Gastroesophageal sphincter (tissue), 4 donors: ENCODE measurements around the gene DHX34. TPM values are rescaled to one million over a fixed set of nuclear protein-coding genes. Genes with fewer than 3 reads are reported as not detected.
A peak's percentile ranks its signal among the peaks of the same experiment; 100 is the strongest.
"Not testable (repeated sequence)": the region's sequence is repeated elsewhere in the genome, so short reads cannot be mapped to it uniquely, and the experiment has no call there.

Experiments used
- ATAC-seq: fragments of 150-250 bp; one replicate; pipeline ENCODE4 v1.9.1; 2016; ENCODE audit warnings: mild to moderate bottlenecking, moderate library complexity
- H3K27ac ChIP-seq, 4 donors: fragments of 200-600 bp; sonication (generic) in 3 of 4; 1 replicate in 3 of 4; 2 replicates in 1 of 4; pipeline ENCODE4 v1.5.1; 2016 to 2019
- H3K27me3 ChIP-seq: fragments of 200-600 bp; sonication (generic); one replicate; pipeline ENCODE4 v1.5.1; 2019
- H3K36me3 ChIP-seq, 2 donors: fragments of 200-600 bp; sonication (generic); one replicate each; pipeline ENCODE4 v1.5.1; 2019; ENCODE audit warnings: control low read depth in 1 of 2
- H3K4me1 ChIP-seq, 3 donors: fragments of 200-600 bp; sonication (generic); 1 replicate in 2 of 3; 2 replicates in 1 of 3; pipeline ENCODE4 v1.5.1; 2016 to 2019; ENCODE audit warnings: control low read depth in 2 of 3
- H3K4me3 ChIP-seq, 2 donors: fragments of 200-600 bp; sonication (generic); one replicate each; pipeline ENCODE4 v1.5.1; 2019; ENCODE audit warnings: mild to moderate bottlenecking in 1 of 2, moderate library complexity in 1 of 2
- H3K9me3 ChIP-seq, 3 donors: fragments of 200-600 bp; sonication (generic); one replicate each; pipeline ENCODE4 v1.5.1; 2017 to 2019; ENCODE audit warnings: control low read depth in 2 of 3
- EP300 ChIP-seq: sonication (generic); formaldehyde crosslinking; IDR thresholded peaks from one replicate; pipeline ENCODE4 v1.6.1; 2017; ENCODE audit warnings: antibody characterized with exemption, mild to moderate bottlenecking
- POLR2A ChIP-seq, 2 donors: fragments of 450-650 bp; IDR thresholded peaks; one replicate each; pipeline ENCODE4 v1.6.1; 2017; ENCODE audit warnings: antibody characterized with exemption in 2 of 2, mild to moderate bottlenecking in 2 of 2, moderate library complexity in 1 of 2
- POLR2AphosphoS5 ChIP-seq: sonication (generic); formaldehyde crosslinking; IDR thresholded peaks from one replicate; pipeline ENCODE4 v1.6.1; 2017; ENCODE audit warnings: antibody characterized with exemption
- WGBS, 2 donors: methylation state at CpG; one replicate each; pipeline ENCODE4 v1.1.5; 2018; ENCODE audit warnings: low coverage in 1 of 2; 5-methylcytosine and 5-hydroxymethylcytosine counted together
- total RNA-seq, 4 donors: library from RNA; depleted of rRNA; stranded (reverse); fragments of >200 nt; gene quantifications; one replicate each; pipeline ENCODE4 v1.1.0, GENCODE V29; 2016
- TF ChIP-seq, protein P1 (sequence below), 4 experiments: fragments of 200-600 bp in 2 of 4; fragments of 450-650 bp in 2 of 4; sonication (generic) in 1 of 4; IDR thresholded peaks; one replicate each; pipeline ENCODE4 v1.5.1; 2017 to 2019; ENCODE audit warnings: antibody characterized with exemption in 4 of 4, mild to moderate bottlenecking in 2 of 4, moderate library complexity in 2 of 4

Gene DHX34
- total RNA-seq, 4 donors from 2014 or later: 8.7 to 16.0 (median 12.3) TPM

- peak overlapping the region in 2 of 4 donors; percentile 45 to 64 for H3K27ac ChIP-seq
- no peaks in the 10 kb centered on the region for H3K36me3 ChIP-seq
- TF ChIP-seq, protein P1, sequence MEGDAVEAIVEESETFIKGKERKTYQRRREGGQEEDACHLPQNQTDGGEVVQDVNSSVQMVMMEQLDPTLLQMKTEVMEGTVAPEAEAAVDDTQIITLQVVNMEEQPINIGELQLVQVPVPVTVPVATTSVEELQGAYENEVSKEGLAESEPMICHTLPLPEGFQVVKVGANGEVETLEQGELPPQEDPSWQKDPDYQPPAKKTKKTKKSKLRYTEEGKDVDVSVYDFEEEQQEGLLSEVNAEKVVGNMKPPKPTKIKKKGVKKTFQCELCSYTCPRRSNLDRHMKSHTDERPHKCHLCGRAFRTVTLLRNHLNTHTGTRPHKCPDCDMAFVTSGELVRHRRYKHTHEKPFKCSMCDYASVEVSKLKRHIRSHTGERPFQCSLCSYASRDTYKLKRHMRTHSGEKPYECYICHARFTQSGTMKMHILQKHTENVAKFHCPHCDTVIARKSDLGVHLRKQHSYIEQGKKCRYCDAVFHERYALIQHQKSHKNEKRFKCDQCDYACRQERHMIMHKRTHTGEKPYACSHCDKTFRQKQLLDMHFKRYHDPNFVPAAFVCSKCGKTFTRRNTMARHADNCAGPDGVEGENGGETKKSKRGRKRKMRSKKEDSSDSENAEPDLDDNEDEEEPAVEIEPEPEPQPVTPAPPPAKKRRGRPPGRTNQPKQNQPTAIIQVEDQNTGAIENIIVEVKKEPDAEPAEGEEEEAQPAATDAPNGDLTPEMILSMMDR (IDR thresholded peaks at IDR 0.05): no peak
- no peak for TF ChIP-seq EP300
- TF ChIP-seq POLR2A (IDR thresholded peaks at IDR 0.05): no peak
- no peak for TF ChIP-seq POLR2AphosphoS5
- H3K4me1 ChIP-seq: no peaks in the 10 kb centered on the region
- peaks cover 43% of the 10 kb centered on the region for H3K27me3 ChIP-seq
- H3K9me3 ChIP-seq: no peaks in the 10 kb centered on the region
- whole genome bisulfite sequencing, 2 donors: 46 to 51% methylated on average over 6 to 7 of the region's 9 CpGs
- peak; percentile 66 for ATAC-seq
- no peak overlapping the region for H3K4me3 ChIP-seq
Measured at GRCh38 chr19:47330466-47330869, 18.6 kb upstream of the DHX34 start.

- Histone ChIP-seq H3K27me3 (peaks cover 43% of the 10 kb centered on the region), H3K9me3 (no peaks in the 10 kb centered on the region), H3K4me3 (no peak overlapping the region), H3K36me3 (no peaks in the 10 kb centered on the region), H3K27ac (peak overlapping the region in 2 of 4 donors; percentile 43 to 64), H3K4me1 (no peaks in the 10 kb centered on the region)
- TF ChIP-seq, protein P1 (IDR thresholded peaks at IDR 0.05): no peak
- TF ChIP-seq POLR2A (IDR thresholded peaks at IDR 0.05) (no peak), POLR2AphosphoS5 (no peak), EP300 (no peak)
- WGBS, 2 donors: 86% methylated on average over 5 of the region's 6 CpGs; no CpG with 5 or more reads in 1 of the 2 donors
- ATAC-seq: no peak
Measured at GRCh38 chr19:47331490-47331889, 17.6 kb upstream of the DHX34 start.

GRCh38 chr19:47331931-47332547, 17.1 kb upstream of the DHX34 start, which contains the start of gene C5AR2:
C5AR2 (plus strand) TSS chr19:47332175; CDS start chr19:47340800, 8,625 bp downstream.
- no peaks in the 10 kb centered on the region for H3K4me1 ChIP-seq
- peak within 1 kb of the TSS in 3 of 4 donors; percentile 43 to 64 (median 45) for H3K27ac ChIP-seq
- H3K36me3 ChIP-seq: no peaks in the 10 kb centered on the region
- WGBS, 2 donors: 41 to 60% methylated on average over 3 to 14 of the region's 18 CpGs
- H3K4me3 ChIP-seq: no peak within 1 kb of the TSS
- ATAC-seq: peak; percentile 52
- H3K9me3 ChIP-seq: no peaks in the 10 kb centered on the region
- H3K27me3 ChIP-seq: peaks cover 47% of the 10 kb centered on the region
- TF ChIP-seq POLR2A (IDR thresholded peaks at IDR 0.05): peak in 1 of 2 donors; percentile 12
- TF ChIP-seq, protein P1 (IDR thresholded peaks at IDR 0.05): no peak
- no peak for TF ChIP-seq POLR2AphosphoS5
- TF ChIP-seq EP300: no peak

- H3K36me3 ChIP-seq, H3K4me3 ChIP-seq, H3K4me1 ChIP-seq, H3K9me3 ChIP-seq: not testable (repeated sequence)
- WGBS, 2 donors: 75 to 83% methylated on average over 2 to 5 of the region's 18 CpGs
- Histone ChIP-seq H3K27ac (peak overlapping the region in 1 of 4 donors; percentile 22), H3K27me3 (peaks cover 20% of the 10 kb centered on the region)
- ATAC-seq: peak; percentile 45
Measured at GRCh38 chr19:47336765-47337718, 12.1 kb upstream of the DHX34 start.

DNA sequence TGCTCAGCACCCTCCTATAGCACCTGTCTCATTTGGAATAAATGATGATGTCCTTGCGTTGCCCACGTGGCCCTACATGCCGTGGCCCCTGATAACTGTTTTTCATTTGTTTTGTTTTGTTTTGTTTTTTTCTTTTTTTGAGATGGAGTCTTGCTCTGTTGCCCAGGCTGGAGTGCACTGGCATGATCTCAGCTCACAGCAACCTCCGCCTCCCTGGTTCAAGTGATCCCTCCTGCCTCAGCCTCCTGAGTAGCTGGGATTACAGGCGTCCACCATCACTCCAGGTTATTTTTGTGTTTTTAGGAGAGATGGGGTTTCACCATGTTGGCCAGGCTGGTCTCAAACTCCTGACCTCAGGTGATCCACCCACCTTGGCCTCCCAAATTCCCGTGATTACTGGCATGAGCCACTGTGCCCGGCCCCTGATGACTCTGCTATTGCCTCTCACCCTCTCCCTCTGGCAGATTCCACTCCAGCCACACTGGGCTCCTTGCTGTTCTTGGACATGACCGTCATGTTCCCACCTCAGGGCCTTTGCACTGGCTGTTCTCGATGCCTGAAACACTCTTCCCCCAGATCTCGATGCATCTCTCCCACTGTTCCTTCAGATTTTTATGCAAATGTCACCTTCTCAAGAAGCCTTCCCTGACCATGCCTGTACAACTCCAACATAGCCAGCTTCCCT, 9.8 kb upstream of the DHX34 start:
- no peak for ATAC-seq
- TF ChIP-seq, protein P1 (IDR thresholded peaks at IDR 0.05): no peak
- TF ChIP-seq POLR2A (IDR thresholded peaks at IDR 0.05) (no peak), EP300 (no peak), POLR2AphosphoS5 (no peak)
- Histone ChIP-seq H3K4me1 (no peaks in the 10 kb centered on the region), H3K4me3 (no peak overlapping the region), H3K9me3 (no peaks in the 10 kb centered on the region), H3K27ac (no peak overlapping the region), H3K36me3 (no peaks in the 10 kb centered on the region), H3K27me3 (peaks cover 9% of the 10 kb centered on the region)
- 70 to 79% methylated on average over 7 to 9 of the region's 10 CpGs for WGBS, 2 donors
